H54 (cell line): ENCODE results near the gene HOXA10.
A peak's percentile ranks its signal among the peaks of the same experiment; 100 is the strongest.

Source experiments
- DNase-seq: peaks from one replicate; pipeline ENCODE4 v3.0.0; 2011; ENCODE audit warnings: low spot score, mixed read lengths; ENCODE audit not compliant: insufficient read length
- FAIRE-seq: peaks from 3 replicates; lab custom pipeline; 2011; peaks lifted over from hg19 to GRCh38; lab: Jason Lieb, UNC
- POLR2A ChIP-seq: IDR thresholded peaks from 2 replicates; pipeline ENCODE4 v1.6.1; 2011; ENCODE audit warnings: low read depth, mild to moderate bottlenecking, low read length

The HOXA10 gene

DNA sequence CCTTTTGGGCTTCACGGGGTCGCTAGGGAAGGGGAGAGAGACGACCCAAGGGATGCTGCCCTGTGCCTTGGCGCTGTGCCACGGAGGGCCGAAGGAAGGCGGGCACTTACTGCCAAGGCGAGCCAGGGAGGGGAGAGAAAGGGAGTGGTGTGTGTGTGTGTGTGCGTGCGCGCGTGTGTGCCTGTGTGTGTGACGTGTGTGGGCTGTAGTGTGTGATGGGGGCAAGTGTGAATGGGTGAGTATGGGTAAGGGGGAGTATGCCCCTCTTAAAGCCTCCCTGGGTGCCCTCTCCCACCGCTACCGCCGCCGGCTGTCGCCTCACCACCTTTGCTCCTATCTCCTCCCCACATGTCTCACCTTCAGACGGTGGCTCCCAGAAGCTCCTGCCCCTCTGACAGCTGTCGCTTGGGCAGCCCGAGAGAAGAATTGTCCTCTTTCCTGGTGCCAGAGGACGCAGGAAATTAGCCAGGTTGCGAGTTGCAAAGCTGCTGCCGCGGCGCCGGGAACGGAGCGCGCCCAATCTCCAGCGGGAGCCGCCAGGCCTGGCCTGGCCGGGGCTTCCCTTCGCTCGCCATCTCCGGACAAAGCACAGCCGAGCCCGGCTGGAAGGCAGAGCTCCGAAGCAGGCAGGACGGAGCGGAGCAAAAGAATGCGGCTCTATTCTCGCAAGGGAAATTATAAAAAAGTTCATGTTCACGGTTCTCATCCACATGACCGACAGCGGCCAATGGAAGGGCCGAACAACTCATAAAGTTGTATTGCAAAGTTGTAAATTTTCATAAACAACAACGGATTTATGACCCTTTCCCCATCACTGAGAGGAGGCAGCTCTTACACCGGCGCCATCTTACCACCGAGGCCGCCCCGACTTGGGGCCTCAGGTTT, 21.9 kb downstream of the HOXA10 start, which contains the start of gene HOXA3:
Gene HOXA3 (minus strand): TSS at position 653 of the 885 bp plus-strand sequence. CDS start 41,943 bp downstream, outside the sequence.
- no peak for TF ChIP-seq POLR2A
- FAIRE-seq (no peak), DNase-seq (no peak)

DNA sequence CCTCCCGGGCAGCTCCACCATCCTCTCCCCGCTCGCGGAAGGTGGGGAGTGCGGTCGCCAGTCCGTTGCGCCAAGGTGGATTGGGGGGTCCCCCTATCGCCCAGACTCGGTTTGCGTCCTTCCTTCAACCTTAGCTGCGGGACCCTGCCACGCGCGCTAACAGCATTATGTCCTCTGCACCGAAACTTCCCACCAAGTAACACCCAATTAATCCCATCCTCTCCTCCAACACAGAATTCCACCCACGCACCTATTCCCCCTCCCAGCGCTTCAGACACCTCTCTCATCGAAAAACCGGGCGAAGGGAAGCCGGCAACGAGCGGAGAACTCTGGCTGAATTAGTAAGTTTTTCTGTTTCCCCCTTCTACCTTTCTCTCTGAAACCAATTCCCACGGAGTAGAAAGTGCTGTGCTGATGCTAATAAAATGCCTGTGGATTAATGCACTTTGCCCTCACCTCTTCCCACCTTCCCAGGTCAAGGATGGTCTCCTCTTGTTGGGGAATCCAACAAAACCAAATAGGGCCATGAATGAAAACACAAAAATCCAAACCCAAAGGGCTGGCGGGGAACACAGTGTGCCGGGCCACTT, 22.7 kb downstream of the HOXA10 start:
- FAIRE-seq (no peak), DNase-seq (no peak)
- no peak for TF ChIP-seq POLR2A

- no peak for TF ChIP-seq POLR2A
- FAIRE-seq = no peak
- DNase-seq = peak; percentile 100
Measured at GRCh38 chr7:27150568-27151340, 23.4 kb downstream of the HOXA10 start.

DNA sequence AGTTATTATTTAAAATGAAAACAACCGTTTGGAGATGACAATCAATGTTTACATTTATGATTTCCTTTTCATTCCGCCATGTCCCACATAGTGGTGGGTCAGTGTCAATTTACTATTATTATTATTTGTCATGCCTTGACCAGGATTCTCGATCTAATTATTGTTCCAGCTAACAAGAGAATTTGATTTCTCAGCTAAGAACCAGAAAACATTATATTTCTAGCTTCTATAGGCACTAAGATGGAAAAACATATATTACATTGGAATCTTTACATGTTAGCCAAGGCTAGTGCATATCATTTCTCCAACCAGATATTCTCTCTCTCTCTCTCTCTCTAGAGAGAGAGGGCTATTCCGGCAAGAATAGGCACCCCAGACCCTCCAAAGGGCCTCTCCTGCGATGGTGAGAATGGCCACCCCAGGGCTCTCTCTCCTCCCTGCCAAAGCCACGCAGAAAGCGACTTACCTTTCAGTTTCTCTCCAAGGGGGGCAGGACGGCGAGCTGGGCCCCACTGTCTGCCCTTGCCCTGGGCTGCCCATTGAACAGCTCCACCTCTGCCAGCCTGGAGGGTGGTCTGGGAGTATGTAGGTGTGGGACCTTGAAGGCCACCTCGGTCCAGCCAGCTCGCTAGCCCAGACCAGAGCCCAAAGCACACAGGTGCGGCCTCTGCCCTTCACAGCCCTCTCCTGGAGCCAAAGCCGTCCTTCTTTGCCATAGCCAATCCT, 24.1 kb downstream of the HOXA10 start:
- TF ChIP-seq POLR2A = no peak
- DNase-seq (no peak), FAIRE-seq (no peak)

DNA sequence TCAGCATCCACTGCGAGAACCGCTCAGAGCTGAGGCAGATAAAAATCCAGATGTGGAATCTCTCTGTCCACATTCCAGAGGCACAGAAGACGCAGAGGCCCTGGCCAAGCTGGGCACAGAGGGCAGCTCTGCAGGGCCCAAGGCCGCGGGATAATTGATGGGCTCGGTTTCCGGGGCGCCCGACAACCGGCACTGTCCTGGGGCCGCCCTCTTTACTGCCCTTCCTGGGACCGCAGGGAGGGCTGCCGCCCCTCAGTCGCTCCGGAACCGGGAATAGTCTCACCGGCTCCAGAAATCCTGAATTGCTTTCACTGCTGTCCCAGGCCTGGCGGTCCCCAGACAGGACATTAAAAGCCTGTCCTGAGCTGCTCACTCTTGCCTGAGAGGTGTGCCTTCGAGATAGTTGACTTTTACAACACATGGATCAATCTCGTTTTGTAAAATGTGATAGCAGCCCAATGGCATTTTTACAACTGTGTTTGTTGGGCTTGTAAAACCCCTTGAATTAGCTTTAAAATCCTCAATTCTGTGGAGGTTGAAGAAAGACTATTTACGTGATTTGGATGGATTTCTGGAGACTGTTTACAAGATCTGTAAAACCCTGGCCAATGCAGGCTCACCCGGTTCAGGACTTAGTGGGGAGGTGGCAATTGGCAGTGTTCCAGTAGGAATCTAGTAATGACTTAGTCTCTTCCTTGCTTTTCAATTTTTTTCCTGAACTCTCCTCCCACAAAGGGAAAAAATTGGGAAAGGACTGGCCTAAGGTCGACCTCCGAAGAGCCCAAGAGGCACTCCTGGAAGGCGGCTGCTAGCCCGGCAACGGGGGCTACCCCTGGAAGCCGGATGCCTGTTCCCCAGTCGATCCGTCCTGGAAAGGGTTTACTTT, 25.1 kb downstream of the HOXA10 start:
- no peak for TF ChIP-seq POLR2A
- FAIRE-seq (no peak), DNase-seq (no peak)

DNA sequence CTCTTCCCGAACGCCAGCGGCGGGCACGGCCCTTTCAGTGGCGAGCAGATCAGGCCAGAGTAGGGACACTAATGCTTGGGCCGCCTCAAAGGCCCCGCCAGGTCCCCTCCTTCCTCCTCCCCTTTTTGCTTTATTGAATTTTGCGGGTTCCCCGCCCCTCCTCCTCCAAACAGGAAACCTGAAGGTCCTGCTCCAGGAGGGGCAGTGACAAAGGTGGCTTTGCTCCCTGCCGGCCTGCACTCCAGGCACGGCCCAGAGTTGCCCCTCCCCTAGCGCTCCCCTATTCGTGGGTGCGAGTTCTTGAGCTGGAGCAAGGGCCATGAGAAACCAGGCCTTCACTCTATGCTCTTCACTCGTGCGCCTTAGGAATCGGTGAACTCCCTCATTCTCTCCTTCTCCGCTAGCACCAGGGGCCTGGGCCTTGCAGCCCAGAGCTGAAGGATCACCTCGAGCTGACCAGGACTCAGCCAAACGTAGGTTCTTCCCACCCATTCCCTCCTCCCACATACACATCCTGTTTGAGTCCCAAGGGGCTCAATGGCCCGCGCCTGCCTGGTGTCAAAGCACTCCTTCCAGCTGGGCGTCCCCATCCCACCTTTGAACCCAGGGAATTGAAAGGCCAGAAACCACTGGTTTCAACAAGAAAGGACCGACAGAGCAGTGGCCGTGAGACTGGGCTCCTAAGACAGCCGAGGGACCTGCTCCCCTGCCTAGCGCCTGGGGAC, 25.9 kb downstream of the HOXA10 start:
- TF ChIP-seq POLR2A = no peak
- DNase-seq (no peak), FAIRE-seq (no peak)

DNA sequence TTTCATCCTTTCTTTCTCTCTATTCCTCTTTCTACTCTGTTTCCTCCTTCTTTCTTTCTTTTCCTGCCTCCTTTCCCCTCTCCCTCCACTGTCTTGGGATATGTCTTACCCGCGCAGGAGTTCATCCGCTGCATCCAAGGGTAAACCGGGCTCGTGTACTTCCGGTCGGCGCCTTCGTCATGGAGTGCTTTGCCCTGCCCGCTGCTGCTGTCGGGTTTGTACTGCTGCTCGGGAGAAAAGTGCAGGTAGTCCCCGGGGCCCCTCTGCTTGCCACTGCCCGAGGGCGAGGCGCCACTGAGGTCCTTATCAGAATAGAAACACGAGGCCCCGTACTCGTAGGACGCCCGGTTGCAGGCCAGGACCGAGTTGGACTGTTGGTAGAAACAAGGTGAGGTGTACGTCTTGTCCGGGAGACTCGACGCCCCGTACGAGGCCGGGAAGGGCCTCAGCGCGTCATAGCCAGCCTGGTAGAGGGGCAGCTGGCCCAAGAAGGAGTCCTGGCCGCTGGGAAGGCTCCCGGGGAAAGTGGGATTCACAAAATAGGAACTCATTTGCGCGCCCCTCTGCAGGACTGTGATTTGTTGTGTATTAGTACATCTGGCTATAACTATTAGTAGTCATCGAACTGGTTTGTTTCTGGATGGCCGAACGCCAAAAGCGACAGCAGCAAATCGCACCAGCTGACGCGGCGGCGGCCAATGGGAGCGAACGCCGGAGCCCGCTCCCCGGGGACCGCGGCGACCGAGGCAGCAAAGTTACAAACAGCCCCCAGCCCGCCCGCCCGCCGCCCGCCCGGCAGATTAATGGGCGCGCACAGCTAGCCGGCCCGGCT, 26.7 kb downstream of the HOXA10 start, which contains the start of gene HOXA6:
Gene HOXA6 (minus strand): TSS at position 576 of the 832 bp plus-strand sequence. CDS start 25 bp downstream, at position 551.
- DNase-seq = no peak
- no peak for FAIRE-seq
- TF ChIP-seq POLR2A = no peak

- no peak for FAIRE-seq
- no peak for TF ChIP-seq POLR2A
- no peak for DNase-seq
Measured at GRCh38 chr7:27146491-27147198, 27.5 kb downstream of the HOXA10 start.

DNA sequence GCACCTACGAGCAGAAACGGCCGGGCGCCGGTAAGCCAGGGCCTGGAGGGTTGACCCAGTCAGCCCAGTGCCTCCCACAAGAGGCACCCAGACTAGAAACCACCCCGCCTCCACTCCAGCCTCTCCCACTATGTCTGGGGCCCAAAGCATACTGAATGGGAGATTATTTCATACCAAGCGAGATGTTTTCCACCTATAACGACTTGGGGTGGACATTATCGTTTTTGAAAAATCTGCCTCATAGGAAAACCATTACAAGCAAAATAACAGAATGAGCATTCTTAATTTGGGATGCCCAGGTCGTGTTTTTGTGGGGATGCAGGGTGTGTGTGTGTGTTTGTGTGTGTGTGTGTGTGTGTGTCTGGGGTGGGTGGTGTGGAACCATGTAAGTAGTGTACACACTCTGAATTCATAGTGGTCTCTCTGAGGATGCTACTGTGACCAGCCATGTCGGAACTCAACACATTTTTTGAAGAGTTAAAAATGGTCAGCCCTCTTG, 28.2 kb downstream of the HOXA10 start:
- FAIRE-seq = no peak
- no peak for DNase-seq
- no peak for TF ChIP-seq POLR2A
